Subcutaneous adipose tissue (tissue), 4 donors: Measurements from ENCODE around the gene MYO5A. TPM values are rescaled to one million over a fixed set of nuclear protein-coding genes. Genes with fewer than 3 reads are reported as not detected.

Experiments
- CTCF ChIP-seq: fragments of 450-650 bp; IDR thresholded peaks from one replicate; pipeline ENCODE4 v1.5.1; 2016; ENCODE audit warnings: low read depth, mild to moderate bottlenecking, control low read depth, antibody characterized with exemption, moderate library complexity
- total RNA-seq, 4 donors: library from RNA; depleted of rRNA; stranded (reverse); fragments of >200 nt; gene quantifications; one replicate each; pipeline ENCODE4 v1.1.0, GENCODE V29; 2016

The MYO5A gene
- total RNA-seq, 4 donors from 2014 or later: 54.6 to 121 (median 99.4) TPM

- TF ChIP-seq CTCF: no peak
Observed at GRCh38 chr15:52287114-52287513, 241.6 kb downstream of the MYO5A start.

- TF ChIP-seq CTCF: no peak
Observed at GRCh38 chr15:52284164-52284563, 244.5 kb downstream of the MYO5A start.

- TF ChIP-seq CTCF: no peak
Observed at GRCh38 chr15:52283281-52283680, 245.4 kb downstream of the MYO5A start.

GRCh38 chr15:52282418-52282817 is 246.3 kb downstream of the MYO5A start:
- TF ChIP-seq CTCF: no peak

GRCh38 chr15:52281085-52282035 is 247.3 kb downstream of the MYO5A start:
- TF ChIP-seq CTCF: no peak

- no peak for TF ChIP-seq CTCF
Observed at GRCh38 chr15:52280326-52281084, 248.2 kb downstream of the MYO5A start.

GRCh38 chr15:52278636-52279367 is 249.9 kb downstream of the MYO5A start:
- no peak for TF ChIP-seq CTCF
